SK-N-SH (cell line): ENCODE results near the gene MARCHF4. TPM values are rescaled to one million over a fixed set of nuclear protein-coding genes. Genes with fewer than 3 reads are reported as not detected.

Source experiments
- CTCF ChIA-PET: fragments of 300-600, 350-600 bp; formaldehyde crosslinking; extraction: SDS; loops from one replicate; lab custom pipeline; 2021; lab: Yijun Ruan, JAX
- POLR2A ChIA-PET: fragments of 350-600 bp; sonication (Branson Sonifier 250); formaldehyde crosslinking; extraction: SDS; loops from one replicate; lab custom pipeline; 2020; ENCODE audit warnings: antibody characterized with exemption, inconsistent platforms; lab: Yijun Ruan, JAX
- DNase-seq: peaks from one replicate; pipeline ENCODE4 v3.0.0; 2012
- H2AFZ ChIP-seq: fragments of 200-600 bp; sonication (generic); 2 replicates; pipeline ENCODE4 v1.8.1; 2016; ENCODE audit warnings: antibody characterized with exemption, mild to moderate bottlenecking, low read depth
- H3F3A ChIP-seq: fragments of 200-600 bp; sonication (generic); replicated peaks from 2 replicates; pipeline ENCODE3; 2016; ENCODE audit warnings: antibody characterized with exemption, mild to moderate bottlenecking; ENCODE audit not compliant: insufficient read depth
- H3K27ac ChIP-seq, 2 experiments: fragments of 200-500 bp in 1 of 2; fragments of 200-600 bp in 1 of 2; sonication (Bioruptor generic) in 1 of 2; sonication (generic), shearing (Covaris generic) in 1 of 2; 2 replicates each; pipeline versions ENCODE4 v1.5.1 to v1.6.1; 2014 to 2016; ENCODE audit warnings: low read depth in 2 of 2, inconsistent platforms in 1 of 2, low read length in 1 of 2, mild to moderate bottlenecking in 1 of 2, mixed read lengths in 1 of 2
- H3K27me3 ChIP-seq: fragments of 200-600 bp; sonication (generic), shearing (Covaris generic); 2 replicates; pipeline ENCODE4 v1.6.1; 2016; ENCODE audit warnings: mixed run types; ENCODE audit not compliant: insufficient read depth
- H3K36me3 ChIP-seq, 2 experiments: fragments of 200-500 bp in 1 of 2; fragments of 200-600 bp in 1 of 2; sonication (Bioruptor generic) in 1 of 2; sonication (generic) in 1 of 2; replicated peaks in 1 of 2; 2 replicates each; pipeline versions ENCODE3 to v1.5.1; 2014 to 2016; ENCODE audit warnings: low read length in 1 of 2, mild to moderate bottlenecking in 1 of 2; ENCODE audit not compliant: insufficient read depth in 2 of 2, control insufficient read depth in 1 of 2
- H3K4me1 ChIP-seq, 2 experiments: fragments of 200-500 bp in 1 of 2; fragments of 200-600 bp in 1 of 2; sonication (Bioruptor generic) in 1 of 2; sonication (generic), shearing (Covaris generic) in 1 of 2; 2 replicates each; pipeline versions ENCODE4 v1.5.1 to v1.6.1; 2014 to 2016; ENCODE audit warnings: low read depth in 1 of 2, low read length in 1 of 2, mixed run types in 1 of 2; ENCODE audit not compliant: insufficient read depth in 2 of 2, control insufficient read depth in 1 of 2
- H3K4me2 ChIP-seq: fragments of 200-600 bp; sonication (generic), shearing (Covaris generic); 2 replicates; pipeline ENCODE4 v1.6.1; 2017; ENCODE audit warnings: mixed run types
- H3K4me3 ChIP-seq, 2 experiments: fragments of 200-500 bp in 1 of 2; fragments of 200-600 bp in 1 of 2; sonication (Bioruptor generic) in 1 of 2; sonication (generic), shearing (Covaris generic) in 1 of 2; 2 replicates each; pipeline versions ENCODE4 v1.5.1 to v1.8.1; 2014 to 2016; ENCODE audit warnings: low read depth in 2 of 2, inconsistent platforms in 1 of 2, low read length in 1 of 2, mild to moderate bottlenecking in 1 of 2, mixed read lengths in 1 of 2, moderate library complexity in 1 of 2
- H3K79me2 ChIP-seq: fragments of 200-600 bp; sonication (generic); 2 replicates; pipeline ENCODE4 v1.8.1; 2017; ENCODE audit warnings: mild to moderate bottlenecking; ENCODE audit not compliant: insufficient read depth
- H3K9ac ChIP-seq: fragments of 200-600 bp; sonication (generic); 2 replicates; pipeline ENCODE4 v1.6.1; 2017; ENCODE audit warnings: mixed run types
- H3K9me2 ChIP-seq: fragments of 200-600 bp; sonication (generic); 2 replicates; pipeline ENCODE4 v1.6.1; 2017; ENCODE audit warnings: mixed run types
- H3K9me3 ChIP-seq: fragments of 200-600 bp; sonication (generic); 2 replicates; pipeline ENCODE4 v1.6.1; 2017; ENCODE audit warnings: mixed run types, mild to moderate bottlenecking, moderate library complexity
- H4K20me1 ChIP-seq: fragments of 200-600 bp; sonication (generic); 2 replicates; pipeline ENCODE4 v1.6.1; 2017; ENCODE audit warnings: mild to moderate bottlenecking, mixed run types; ENCODE audit not compliant: insufficient read depth
- CHD2 ChIP-seq: fragments of 150-350 bp; IDR thresholded peaks from 2 replicates; pipeline ENCODE4 v1.6.1; 2018; ENCODE audit warnings: low read length; ENCODE audit not compliant: partially characterized antibody
- ELF1 ChIP-seq: IDR thresholded peaks from 2 replicates; pipeline ENCODE4 v1.4.0; 2012
- FOSL2 ChIP-seq: IDR thresholded peaks from 2 replicates; pipeline ENCODE4 v1.4.0; 2012; ENCODE audit warnings: low read depth, mild to moderate bottlenecking, moderate library complexity, borderline replicate concordance
- FOXJ3 ChIP-seq: sonication (generic); formaldehyde crosslinking; IDR thresholded peaks from 2 replicates; pipeline ENCODE4 v1.5.1; 2020; ENCODE audit warnings: mild to moderate bottlenecking, missing genetic modification reagents
- FOXM1 ChIP-seq: IDR thresholded peaks from 2 replicates; pipeline ENCODE4 v1.4.0; 2012; ENCODE audit warnings: low read depth, mild to moderate bottlenecking
- GABPA ChIP-seq: IDR thresholded peaks from 2 replicates; pipeline ENCODE4 v1.4.0; 2012; ENCODE audit warnings: low read depth, mild to moderate bottlenecking
- GATA2 ChIP-seq: sonication (generic); formaldehyde crosslinking; IDR thresholded peaks from 2 replicates; pipeline ENCODE4 v1.5.0; 2020; ENCODE audit warnings: mild to moderate bottlenecking, missing genetic modification reagents
- MAX ChIP-seq: IDR thresholded peaks from 2 replicates; pipeline ENCODE4 v1.4.0; 2012; ENCODE audit warnings: low read depth
- MEF2A ChIP-seq: IDR thresholded peaks from 2 replicates; pipeline ENCODE4 v1.4.0; 2012; ENCODE audit warnings: low read depth, borderline replicate concordance
- NFIC ChIP-seq: IDR thresholded peaks from 2 replicates; pipeline ENCODE4 v1.4.0; 2012; ENCODE audit warnings: borderline replicate concordance
- POLR2AphosphoS5 ChIP-seq: IDR thresholded peaks from 2 replicates; pipeline ENCODE4 v1.6.1; 2012; ENCODE audit warnings: low read depth, low read length
- RXRA ChIP-seq: IDR thresholded peaks from 2 replicates; pipeline ENCODE4 v1.4.0; 2012; ENCODE audit warnings: low read depth, mild to moderate bottlenecking, borderline replicate concordance
- SIN3A ChIP-seq: IDR thresholded peaks from 2 replicates; pipeline ENCODE4 v1.6.1; 2012; ENCODE audit warnings: low read depth, mild to moderate bottlenecking, low read length, moderate library complexity, borderline replicate concordance
- SMC3 ChIP-seq: IDR thresholded peaks from 2 replicates; pipeline ENCODE4 v1.6.1; 2012; ENCODE audit warnings: low read depth, low read length, improper control_type of control experiment
- TAF1 ChIP-seq: IDR thresholded peaks from 2 replicates; pipeline ENCODE4 v1.6.1; 2012; ENCODE audit warnings: low read depth, mild to moderate bottlenecking, low read length, moderate library complexity, borderline replicate concordance
- TCF12 ChIP-seq: IDR thresholded peaks from 2 replicates; pipeline ENCODE4 v1.4.0; 2012
- TEAD4 ChIP-seq: IDR thresholded peaks from 2 replicates; pipeline ENCODE4 v1.4.0; 2012; ENCODE audit warnings: mild to moderate bottlenecking, borderline replicate concordance; ENCODE audit not compliant: insufficient read depth
- USF2 ChIP-seq: fragments of 150-350 bp; IDR thresholded peaks from 2 replicates; pipeline ENCODE4 v1.6.1; 2017; ENCODE audit warnings: antibody characterized with exemption, low read length, low read depth, borderline replicate concordance
- YY1 ChIP-seq: IDR thresholded peaks from 2 replicates; pipeline ENCODE4 v1.4.0; 2012; ENCODE audit warnings: low read depth, mild to moderate bottlenecking
- WGBS: methylation state at CpG from one replicate; pipeline ENCODE4 v1.1.6; 2017; ENCODE audit warnings: low lambda C conversion rate; 5-methylcytosine and 5-hydroxymethylcytosine counted together
- polyA plus RNA-seq, 3 experiments: library from polyadenylated mRNA; depleted of rRNA; stranded (reverse); fragments of >200 nt; gene quantifications; 2 replicates each; pipeline ENCODE4 v1.2.3, GENCODE V29; 2012

The MARCHF4 gene
- polyA plus RNA-seq, 1 of the 3 experiments (the other 2 are of a cell fraction) = 7.6 TPM

GRCh38 chr2:216418981-216419380 is 46.7 kb upstream of the MARCHF4 start (continued):
- no peak for TF ChIP-seq TCF12
- TF ChIP-seq YY1 = no peak
- TF ChIP-seq ELF1 = no peak
- no peak for TF ChIP-seq CHD2
- TF ChIP-seq TAF1 = no peak

GRCh38 chr2:216416571-216417307 is 44.5 kb upstream of the MARCHF4 start:
- H2AFZ ChIP-seq = no peak overlapping the region
- H3K9ac ChIP-seq = no peak overlapping the region
- H3K4me1 ChIP-seq = peaks cover 5 to 7% of the 10 kb centered on the region in 2 experiments; a peak in 2 of 4 replicates
- H3K27me3 ChIP-seq = no peaks in the 10 kb centered on the region
- H3K36me3 ChIP-seq = peaks cover 37 to 42% of the 10 kb centered on the region in 2 experiments
- H3K9me2 ChIP-seq = no peaks in the 10 kb centered on the region
- POLR2A ChIA-PET = interaction anchor here (0.9 kb wide), 1 partner anchor 255 kb away, joined by 3 read pairs; no protein-coding TSS in a partner anchor
- TF ChIP-seq FOSL2 (no peak), MAX (no peak), TAF1 (no peak), SIN3A (no peak), GABPA (no peak), CHD2 (no peak), FOXM1 (no peak), RXRA (no peak), TEAD4 (no peak), POLR2AphosphoS5 (no peak), FOXJ3 (CRISPR knock-in tag) (no peak), SMC3 (no peak), TCF12 (no peak), MEF2A (no peak), GATA2 (no peak), NFIC (no peak), USF2 (no peak)
- no peaks in the 10 kb centered on the region for H4K20me1 ChIP-seq
- WGBS = 91% methylated on average over 6 of the region's 6 CpGs
- CTCF ChIA-PET = interaction anchor here (1.1 kb wide), 2 partner anchors 12 to 292 kb away, joined by 3 to 4 read pairs; no protein-coding TSS in a partner anchor
- H3K4me3 ChIP-seq = no peak overlapping the region
- H3F3A ChIP-seq = peaks cover 3% of the 10 kb centered on the region
- H3K4me2 ChIP-seq = no peak overlapping the region
- peaks cover 24% of the 10 kb centered on the region; the same call in 1 of the 2 replicates for H3K79me2 ChIP-seq
- no peak overlapping the region for H3K27ac ChIP-seq
- H3K9me3 ChIP-seq = no peaks in the 10 kb centered on the region
- DNase-seq = no peak
